GM21717 (cell line): ENCODE data around the gene ZSWIM8.
"Not testable (repeated sequence)": the region's sequence is repeated elsewhere in the genome, so short reads cannot be mapped to it uniquely, and the experiment has no call there.

Experiments used
- ATAC-seq: cut with Tn5 transposase; IDR thresholded peaks from one replicate; pipeline ENCODE4 v1.9.1; 2021; ENCODE audit warnings: mild to moderate bottlenecking, moderate library complexity; ENCODE audit not compliant: unreplicated experiment

Gene ZSWIM8

GRCh38 chr10:73814276-73814895, 29.0 kb downstream of the ZSWIM8 start:
- ATAC-seq, result no peak

- ATAC-seq, result no peak
Observed at GRCh38 chr10:73814896-73815718, 29.7 kb downstream of the ZSWIM8 start.

GRCh38 chr10:73815719-73816030, 30.3 kb downstream of the ZSWIM8 start:
- ATAC-seq, result no peak

GRCh38 chr10:73816917-73817729, 31.7 kb downstream of the ZSWIM8 start:
- ATAC-seq, result no peak

- ATAC-seq, result no peak
Observed at GRCh38 chr10:73817826-73818225, 32.4 kb downstream of the ZSWIM8 start.

GRCh38 chr10:73818402-73818801, 33.0 kb downstream of the ZSWIM8 start:
- ATAC-seq, result no peak

- no peak for ATAC-seq
Observed at GRCh38 chr10:73819081-73819480, 33.7 kb downstream of the ZSWIM8 start.

- ATAC-seq, result no peak
Observed at GRCh38 chr10:73819513-73820093, 34.2 kb downstream of the ZSWIM8 start.

GRCh38 chr10:73823391-73823790, 38.0 kb downstream of the ZSWIM8 start:
- ATAC-seq, result no peak

- no peak for ATAC-seq
Observed at GRCh38 chr10:73824146-73824725, 38.8 kb downstream of the ZSWIM8 start.

- ATAC-seq, result no peak
Observed at GRCh38 chr10:73827346-73828089, 42.1 kb downstream of the ZSWIM8 start.

GRCh38 chr10:73828161-73828560, 42.8 kb downstream of the ZSWIM8 start:
- no peak for ATAC-seq

GRCh38 chr10:73829090-73829489, 43.7 kb downstream of the ZSWIM8 start:
- ATAC-seq, result not testable (repeated sequence)

- ATAC-seq, result no peak
Observed at GRCh38 chr10:73836427-73836980, 51.1 kb downstream of the ZSWIM8 start.

- no peak for ATAC-seq
Observed at GRCh38 chr10:73837072-73837471, 51.7 kb downstream of the ZSWIM8 start.

- ATAC-seq, result no peak
Observed at GRCh38 chr10:73838008-73838567, 52.7 kb downstream of the ZSWIM8 start.

- ATAC-seq, result no peak
Observed at GRCh38 chr10:73838827-73839226, 53.4 kb downstream of the ZSWIM8 start.

- no peak for ATAC-seq
Observed at GRCh38 chr10:73839276-73839966, 54.0 kb downstream of the ZSWIM8 start.

GRCh38 chr10:73840056-73840402, 54.6 kb downstream of the ZSWIM8 start:
- no peak for ATAC-seq
